Effector memory CD4-positive, alpha-beta T cell (primary cell): Measurements from ENCODE around the gene RNF208.
"Not testable (repeated sequence)": the region's sequence is repeated elsewhere in the genome, so short reads cannot be mapped to it uniquely, and the experiment has no call there.

Source experiments
- DNase-seq, 3 donors: peaks; one replicate each; pipeline ENCODE4 v3.0.0-alpha.2; 2020
- H3K27ac ChIP-seq: 2 replicates; pipeline ENCODE4 v1.7.0; 2013; ENCODE audit warnings: mild to moderate bottlenecking, low read length, moderate library complexity; ENCODE audit not compliant: insufficient read depth, poor library complexity, severe bottlenecking
- H3K27me3 ChIP-seq: replicated peaks from 2 replicates; pipeline ENCODE4 v1.7.0; 2013; ENCODE audit warnings: mild to moderate bottlenecking, low read length; ENCODE audit not compliant: insufficient read depth, control insufficient read depth, poor library complexity, severe bottlenecking
- H3K36me3 ChIP-seq: 2 replicates; pipeline ENCODE4 v1.7.0; 2013; ENCODE audit warnings: mild to moderate bottlenecking, low read length, moderate library complexity; ENCODE audit not compliant: control insufficient read depth, insufficient read depth
- H3K4me1 ChIP-seq: 2 replicates; pipeline ENCODE4 v1.7.0; 2013; ENCODE audit warnings: low read length, mild to moderate bottlenecking; ENCODE audit not compliant: control insufficient read depth, insufficient read depth, poor library complexity, severe bottlenecking
- H3K4me3 ChIP-seq: 2 replicates; pipeline ENCODE4 v1.7.0; 2013; ENCODE audit warnings: low read length, low read depth, mild to moderate bottlenecking; ENCODE audit not compliant: insufficient read depth, poor library complexity, severe bottlenecking
- H3K9me3 ChIP-seq: 2 replicates; pipeline ENCODE4 v1.7.0; 2013; ENCODE audit warnings: mild to moderate bottlenecking, low read length, moderate library complexity; ENCODE audit not compliant: control insufficient read depth

The RNF208 gene

DNA sequence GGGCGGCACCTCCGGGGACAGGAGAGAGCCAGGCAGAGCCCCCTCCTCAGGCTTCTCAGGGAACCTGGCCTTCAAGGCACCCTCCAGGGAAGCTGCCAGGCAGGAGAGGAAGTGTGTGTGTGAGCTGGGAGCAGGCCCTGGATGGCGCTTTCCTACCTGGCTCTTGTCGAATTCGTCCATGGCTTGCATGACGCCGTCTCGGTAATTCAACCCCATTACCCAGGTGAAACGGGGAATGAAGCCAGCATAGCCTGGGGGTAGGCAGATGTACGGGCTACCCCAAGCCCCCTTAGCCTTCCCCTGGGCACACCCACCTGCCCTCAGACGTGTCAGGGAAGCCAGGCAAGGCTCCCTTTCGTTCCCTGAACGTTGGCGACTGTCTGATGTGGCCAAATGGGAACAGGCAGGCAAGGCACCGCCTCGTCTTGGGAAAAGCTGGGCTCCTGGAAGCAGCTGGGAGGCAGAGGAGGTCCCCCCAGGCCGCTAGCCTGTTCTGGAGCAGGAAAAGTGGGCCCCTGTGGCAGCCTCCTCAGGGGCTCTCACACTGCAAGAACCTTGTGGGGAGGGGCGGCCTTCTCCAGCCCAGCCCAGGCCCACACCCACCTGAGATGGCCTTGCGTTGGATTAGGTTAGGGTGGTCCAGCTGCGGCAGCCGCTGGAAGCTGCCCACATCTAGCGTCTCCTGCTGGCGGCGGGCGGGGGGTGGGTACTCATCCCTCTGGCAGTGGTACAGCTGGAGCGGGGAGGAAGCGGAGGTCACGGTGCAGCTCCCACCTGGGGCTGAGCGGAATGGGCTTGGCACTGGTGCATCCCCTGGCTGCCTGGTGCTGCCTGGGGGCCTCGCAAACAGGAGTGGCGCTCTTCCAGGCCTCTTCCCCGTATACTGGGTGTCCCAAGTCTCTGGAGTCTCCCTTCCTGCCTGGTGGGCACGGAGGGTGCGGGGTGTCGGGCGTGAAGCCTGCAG is 22.7 kb upstream of the RNF208 start:
- H3K9me3 ChIP-seq, result no peaks in the 10 kb centered on the region
- H3K27ac ChIP-seq, result no peak overlapping the region
- DNase-seq, result no peak
- H3K4me3 ChIP-seq, result no peak overlapping the region
- H3K4me1 ChIP-seq, result peaks cover 15% of the 10 kb centered on the region
- no peaks in the 10 kb centered on the region for H3K27me3 ChIP-seq
- H3K36me3 ChIP-seq, result peaks cover 22% of the 10 kb centered on the region

GRCh38 chr9:137243626-137244485 is 21.8 kb upstream of the RNF208 start:
- Histone ChIP-seq H3K4me3 (no peak overlapping the region), H3K4me1 (peaks cover 17% of the 10 kb centered on the region), H3K27ac (no peak overlapping the region), H3K27me3 (no peaks in the 10 kb centered on the region), H3K9me3 (no peaks in the 10 kb centered on the region), H3K36me3 (peaks cover 22% of the 10 kb centered on the region)
- DNase-seq, result no peak

GRCh38 chr9:137243266-137243625 is 21.2 kb upstream of the RNF208 start:
- H3K27me3 ChIP-seq, H3K9me3 ChIP-seq, DNase-seq, H3K4me3 ChIP-seq, H3K27ac ChIP-seq: not testable (repeated sequence)
- peaks cover 17% of the 10 kb centered on the region for H3K4me1 ChIP-seq
- peaks cover 22% of the 10 kb centered on the region for H3K36me3 ChIP-seq

DNA sequence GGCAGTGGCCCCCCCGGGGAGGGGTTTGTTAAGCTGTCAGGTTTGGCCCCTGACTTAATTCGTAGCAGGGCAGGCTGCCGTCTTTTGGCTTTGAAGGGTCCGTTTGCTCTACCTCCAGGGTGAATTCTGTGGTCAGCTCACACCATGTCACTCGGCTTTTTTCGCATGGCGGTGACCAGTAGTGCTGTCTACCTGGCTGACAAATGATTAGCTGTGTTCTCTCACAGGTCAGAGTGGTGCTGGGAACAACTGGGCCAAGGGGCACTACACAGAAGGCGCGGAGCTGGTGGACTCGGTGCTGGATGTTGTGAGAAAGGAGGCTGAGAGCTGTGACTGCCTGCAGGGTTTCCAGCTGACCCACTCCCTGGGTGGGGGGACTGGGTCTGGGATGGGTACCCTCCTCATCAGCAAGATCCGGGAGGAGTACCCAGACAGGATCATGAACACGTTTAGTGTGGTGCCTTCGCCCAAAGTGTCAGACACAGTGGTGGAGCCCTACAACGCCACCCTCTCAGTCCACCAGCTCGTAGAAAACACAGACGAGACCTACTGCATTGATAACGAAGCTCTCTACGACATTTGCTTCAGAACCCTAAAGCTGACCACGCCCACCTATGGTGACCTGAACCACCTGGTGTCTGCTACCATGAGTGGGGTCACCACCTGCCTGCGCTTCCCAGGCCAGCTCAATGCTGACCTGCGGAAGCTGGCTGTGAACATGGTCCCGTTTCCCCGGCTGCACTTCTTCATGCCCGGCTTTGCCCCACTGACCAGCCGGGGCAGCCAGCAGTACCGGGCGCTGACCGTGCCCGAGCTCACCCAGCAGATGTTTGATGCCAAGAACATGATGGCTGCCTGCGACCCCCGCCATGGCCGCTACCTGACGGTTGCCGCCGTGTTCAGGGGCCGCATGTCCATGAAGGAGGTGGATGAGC is 20.5 kb upstream of the RNF208 start:
- no peaks in the 10 kb centered on the region for H3K9me3 ChIP-seq
- peak overlapping the region; percentile 71 for H3K27ac ChIP-seq
- no peak for DNase-seq
- H3K27me3 ChIP-seq, result no peaks in the 10 kb centered on the region
- peak overlapping the region; percentile 66 for H3K4me3 ChIP-seq
- H3K4me1 ChIP-seq, result peaks cover 17% of the 10 kb centered on the region
- peaks cover 22% of the 10 kb centered on the region for H3K36me3 ChIP-seq

DNA sequence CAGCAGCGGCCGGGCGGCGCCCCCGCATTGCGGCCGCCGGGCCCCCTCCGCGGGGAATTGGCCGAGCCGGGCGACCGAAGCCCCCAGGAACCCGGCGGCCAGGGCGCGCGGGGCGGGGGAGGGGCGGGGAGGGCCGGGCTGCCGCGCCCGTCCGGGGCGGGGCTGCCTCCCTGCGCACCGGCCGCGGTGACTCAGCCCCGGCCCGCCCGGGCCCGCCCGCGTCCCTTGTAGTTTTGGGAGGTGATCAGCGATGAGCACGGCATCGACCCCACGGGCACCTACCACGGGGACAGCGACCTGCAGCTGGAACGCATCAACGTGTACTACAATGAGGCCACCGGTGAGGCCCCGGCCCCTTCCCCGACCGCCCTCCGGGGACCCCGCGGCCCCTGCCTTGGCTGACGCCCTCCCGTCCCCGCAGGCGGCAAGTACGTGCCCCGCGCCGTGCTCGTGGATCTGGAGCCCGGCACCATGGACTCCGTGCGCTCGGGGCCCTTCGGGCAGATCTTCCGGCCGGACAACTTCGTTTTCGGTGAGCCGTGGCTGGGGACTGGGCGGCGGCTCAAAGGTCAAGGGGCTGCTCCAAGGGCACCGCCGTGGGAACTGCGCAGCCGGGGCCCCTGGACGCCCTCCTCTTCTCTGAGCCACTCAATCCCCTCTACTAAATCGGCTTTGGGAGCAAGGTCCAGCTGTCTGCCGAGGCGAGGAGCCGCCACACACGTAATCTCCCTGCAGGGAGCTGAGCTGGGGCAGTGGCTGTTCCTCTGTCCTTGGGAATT is 19.6 kb upstream of the RNF208 start:
- H3K36me3 ChIP-seq, result peaks cover 22% of the 10 kb centered on the region
- H3K27me3 ChIP-seq, result no peaks in the 10 kb centered on the region
- H3K9me3 ChIP-seq, result no peaks in the 10 kb centered on the region
- peak; percentile 59 to 66 (median 60) for DNase-seq
- peak overlapping the region; percentile 66 for H3K4me3 ChIP-seq
- peak overlapping the region; percentile 71 for H3K27ac ChIP-seq
- H3K4me1 ChIP-seq, result peaks cover 21% of the 10 kb centered on the region

DNA sequence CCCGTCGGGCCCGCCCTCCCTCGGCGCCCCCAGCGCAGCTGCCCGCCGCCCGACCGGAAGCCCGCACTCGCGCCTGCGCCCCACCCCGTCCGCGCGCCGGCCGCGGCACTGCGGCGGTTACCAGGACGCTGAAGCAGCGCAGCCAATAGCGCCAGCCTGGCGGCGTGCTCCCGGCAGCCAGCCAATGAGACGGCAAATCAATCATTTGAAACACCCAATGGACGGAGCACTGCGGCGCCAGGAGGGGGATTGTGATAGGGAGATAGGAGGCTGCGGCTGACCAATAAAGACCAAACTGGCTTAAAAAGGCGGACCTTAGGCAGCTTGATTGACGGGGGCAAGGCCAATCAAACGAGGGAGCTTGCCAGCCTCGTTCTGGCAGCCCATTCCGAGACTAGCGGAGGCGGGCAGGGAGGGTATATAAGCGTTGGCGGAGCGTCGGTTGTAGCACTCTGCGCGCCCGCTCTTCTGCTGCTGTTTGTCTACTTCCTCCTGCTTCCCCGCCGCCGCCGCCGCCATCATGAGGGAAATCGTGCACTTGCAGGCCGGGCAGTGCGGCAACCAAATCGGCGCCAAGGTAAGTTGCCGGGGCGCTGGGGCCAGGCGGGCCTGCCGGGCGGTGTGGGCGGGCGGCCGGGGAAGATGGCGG is 18.9 kb upstream of the RNF208 start, which contains the start of gene TUBB4B:
TUBB4B (plus strand) TSS at position 447 of the 649 bp plus-strand sequence; CDS start at position 521, 74 bp downstream.
- Histone ChIP-seq H3K27ac (peak within 1 kb of the TSS; percentile 81), H3K4me1 (peaks cover 27% of the 10 kb centered on the region), H3K9me3 (no peaks in the 10 kb centered on the region), H3K27me3 (no peaks in the 10 kb centered on the region), H3K4me3 (peak within 1 kb of the TSS; percentile 66), H3K36me3 (peaks cover 22% of the 10 kb centered on the region)
- DNase-seq, result peak; percentile 98

DNA sequence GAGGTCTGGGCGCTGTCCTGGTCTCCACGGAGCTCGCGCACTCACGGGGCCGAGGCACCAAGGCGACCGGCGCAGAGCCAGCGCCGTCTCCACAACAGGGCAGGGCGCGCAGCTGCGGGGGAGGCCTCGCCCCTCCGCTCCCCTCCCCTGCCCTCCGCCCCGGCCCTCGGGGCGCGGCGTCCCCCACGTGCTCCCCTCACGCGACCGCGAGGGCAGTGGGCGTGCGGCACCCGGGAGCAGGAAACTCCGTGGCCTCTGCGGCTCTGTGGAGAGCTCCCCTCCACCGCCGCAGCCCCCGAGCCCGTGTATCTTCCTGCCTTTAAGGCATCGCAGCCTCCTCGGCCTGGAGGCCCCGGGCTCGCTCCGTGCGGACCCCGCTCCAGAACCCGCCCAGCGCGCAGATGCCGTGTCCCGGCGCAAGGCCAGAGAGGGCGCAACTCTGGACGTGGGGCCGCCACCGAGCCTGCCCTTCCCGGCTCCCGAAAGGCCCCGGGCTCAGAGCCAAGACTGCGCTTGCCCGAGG is 18.3 kb upstream of the RNF208 start:
- Histone ChIP-seq H3K4me3 (peak overlapping the region; percentile 63), H3K36me3 (peaks cover 22% of the 10 kb centered on the region), H3K27ac (peak overlapping the region; percentile 81), H3K9me3 (no peaks in the 10 kb centered on the region), H3K27me3 (no peaks in the 10 kb centered on the region), H3K4me1 (peaks cover 27% of the 10 kb centered on the region)
- DNase-seq, result peak; percentile 64 to 70 (median 64)

DNA sequence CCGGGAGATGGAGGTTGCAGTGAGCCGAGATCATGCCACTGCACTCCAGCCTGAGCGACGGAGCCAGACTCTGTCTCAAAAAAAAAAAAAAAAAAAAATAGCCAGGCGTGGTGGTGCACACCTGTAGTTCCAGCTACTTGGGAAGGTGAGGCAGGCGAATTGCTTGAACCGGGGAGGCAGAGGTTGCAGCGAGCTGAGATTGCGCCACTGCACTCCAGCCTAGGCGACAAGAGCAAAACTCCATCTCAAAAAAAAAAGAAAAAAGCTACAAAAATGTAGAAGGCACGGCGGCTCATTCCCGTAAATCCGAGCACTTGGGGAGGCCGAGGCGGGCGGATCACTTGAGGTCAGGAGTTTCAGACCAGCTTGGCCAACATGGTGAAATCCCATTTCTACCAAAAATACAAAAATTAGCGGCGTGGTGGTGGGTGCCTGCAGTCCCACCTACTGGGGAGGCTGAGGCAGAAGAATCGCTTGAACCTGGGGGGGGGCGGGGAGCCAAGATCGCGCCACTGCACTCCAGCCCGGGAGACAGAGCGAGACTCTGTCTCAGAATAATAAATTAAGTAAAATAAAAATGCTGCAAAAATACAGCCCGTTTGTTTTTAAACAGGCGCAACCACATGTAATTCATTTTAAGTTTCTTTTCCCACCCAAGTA is 17.6 kb upstream of the RNF208 start:
- H3K4me3 ChIP-seq, result peak overlapping the region; percentile 63
- not testable (repeated sequence) for H3K27me3 ChIP-seq, H3K9me3 ChIP-seq, DNase-seq
- peak overlapping the region; percentile 81 for H3K27ac ChIP-seq
- peaks cover 27% of the 10 kb centered on the region for H3K4me1 ChIP-seq
- H3K36me3 ChIP-seq, result peaks cover 22% of the 10 kb centered on the region
